PC-9 (cell line): ENCODE data around the gene HID1.

Experiments used
- CTCF ChIP-seq: fragments of 200-600 bp; sonication (generic); conservative IDR thresholded peaks from 2 replicates; pipeline ENCODE4 v1.6.1; 2017; ENCODE audit warnings: mixed run types, antibody characterized with exemption, mild to moderate bottlenecking, moderate library complexity
- EZH2 ChIP-seq: fragments of 200-600 bp; sonication (generic); IDR thresholded peaks from 2 replicates; pipeline ENCODE4 v1.8.0; 2017; ENCODE audit warnings: antibody characterized with exemption, low read depth

GRCh38 chr17:74981979-74982662 lies 9.6 kb upstream of the HID1 start:
- TF ChIP-seq CTCF (no peak), EZH2 (no peak)
